GM19468 (cell line): ENCODE measurements around the gene MEX3D.

Source experiments
- ATAC-seq: cut with Tn5 transposase; IDR thresholded peaks from one replicate; pipeline ENCODE4 v1.9.1; 2021; ENCODE audit warnings: mild to moderate bottlenecking, moderate library complexity, moderate number of reproducible peaks; ENCODE audit not compliant: unreplicated experiment; ENCODE audit errors: extremely low read depth

The MEX3D gene

DNA sequence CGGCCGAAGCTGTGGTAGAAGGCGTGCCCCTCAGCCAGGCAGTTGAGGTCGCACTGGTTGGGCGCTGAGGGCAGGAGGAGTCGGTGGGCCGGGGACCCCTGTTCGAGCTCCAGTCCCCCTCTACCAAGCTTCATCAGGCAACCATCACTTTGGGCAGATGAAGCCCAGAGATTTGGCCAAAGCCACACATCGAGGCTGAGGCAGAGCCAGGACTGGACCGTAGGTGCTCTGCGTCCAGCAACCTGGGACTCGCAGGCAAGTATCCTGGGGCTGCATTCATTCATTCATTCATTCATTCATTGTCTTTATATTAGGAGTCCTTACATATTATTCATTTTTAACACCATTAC is 59.6 kb downstream of the MEX3D start:
- no peak for ATAC-seq

DNA sequence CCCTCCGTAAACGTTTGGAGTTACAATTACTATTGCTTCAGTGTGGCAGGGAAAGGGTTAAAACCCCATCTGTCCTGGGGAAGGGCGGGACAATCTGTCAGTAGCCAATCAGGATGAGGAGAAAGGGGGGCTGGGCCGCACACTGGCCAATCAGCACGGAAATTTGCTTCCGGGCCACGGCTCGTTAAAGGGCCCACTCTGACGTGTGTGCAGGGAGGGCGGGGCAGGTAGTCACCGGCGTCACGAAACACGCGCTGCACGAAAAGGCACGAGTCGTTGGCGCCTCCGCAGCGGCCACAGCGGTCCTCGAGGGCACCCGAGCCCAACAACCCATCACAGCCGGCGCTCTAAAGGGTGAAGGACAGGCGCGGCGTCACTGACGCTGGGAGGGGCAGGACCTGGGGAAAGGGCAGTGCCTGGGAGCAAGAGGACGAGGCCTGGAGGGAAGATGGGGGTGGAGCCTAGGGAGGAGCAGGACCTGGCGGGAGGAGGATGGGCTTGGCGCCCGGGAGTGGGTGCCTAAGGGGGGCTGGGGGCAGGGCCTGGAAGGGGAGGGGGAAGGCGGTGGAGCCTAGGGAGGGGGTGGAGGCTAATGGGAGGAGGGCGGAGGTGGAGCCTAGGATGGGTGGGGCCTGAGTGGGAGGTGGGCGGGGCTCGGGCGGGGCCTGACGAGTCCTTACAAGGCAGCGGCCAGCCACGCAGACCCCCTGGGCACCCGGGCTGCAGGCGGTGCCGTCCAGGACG is 60.2 kb downstream of the MEX3D start:
- no peak for ATAC-seq

DNA sequence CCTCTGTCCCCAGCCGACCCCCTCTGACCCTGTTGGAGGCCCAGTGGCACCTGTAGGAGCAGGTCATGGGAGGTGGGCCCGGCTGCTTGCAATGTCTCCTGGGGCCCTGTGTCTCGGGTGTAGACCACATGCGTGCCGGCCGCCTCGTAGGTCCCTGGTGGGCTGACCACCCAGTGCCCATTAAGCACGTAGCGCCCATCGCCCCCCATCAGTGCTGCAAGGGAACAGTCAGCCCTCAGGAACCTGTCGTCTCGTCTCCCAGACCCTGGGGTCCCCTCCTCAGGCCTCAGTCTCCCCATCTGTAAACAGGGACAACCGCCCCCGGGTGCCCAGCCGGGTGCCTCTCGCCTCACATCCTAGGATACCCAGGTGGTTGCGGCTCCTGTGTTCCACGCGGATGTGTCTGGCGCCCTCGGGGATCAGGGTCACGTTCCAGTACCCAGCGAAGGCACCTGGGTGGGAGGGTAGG is 60.9 kb downstream of the MEX3D start:
- ATAC-seq: no peak

DNA sequence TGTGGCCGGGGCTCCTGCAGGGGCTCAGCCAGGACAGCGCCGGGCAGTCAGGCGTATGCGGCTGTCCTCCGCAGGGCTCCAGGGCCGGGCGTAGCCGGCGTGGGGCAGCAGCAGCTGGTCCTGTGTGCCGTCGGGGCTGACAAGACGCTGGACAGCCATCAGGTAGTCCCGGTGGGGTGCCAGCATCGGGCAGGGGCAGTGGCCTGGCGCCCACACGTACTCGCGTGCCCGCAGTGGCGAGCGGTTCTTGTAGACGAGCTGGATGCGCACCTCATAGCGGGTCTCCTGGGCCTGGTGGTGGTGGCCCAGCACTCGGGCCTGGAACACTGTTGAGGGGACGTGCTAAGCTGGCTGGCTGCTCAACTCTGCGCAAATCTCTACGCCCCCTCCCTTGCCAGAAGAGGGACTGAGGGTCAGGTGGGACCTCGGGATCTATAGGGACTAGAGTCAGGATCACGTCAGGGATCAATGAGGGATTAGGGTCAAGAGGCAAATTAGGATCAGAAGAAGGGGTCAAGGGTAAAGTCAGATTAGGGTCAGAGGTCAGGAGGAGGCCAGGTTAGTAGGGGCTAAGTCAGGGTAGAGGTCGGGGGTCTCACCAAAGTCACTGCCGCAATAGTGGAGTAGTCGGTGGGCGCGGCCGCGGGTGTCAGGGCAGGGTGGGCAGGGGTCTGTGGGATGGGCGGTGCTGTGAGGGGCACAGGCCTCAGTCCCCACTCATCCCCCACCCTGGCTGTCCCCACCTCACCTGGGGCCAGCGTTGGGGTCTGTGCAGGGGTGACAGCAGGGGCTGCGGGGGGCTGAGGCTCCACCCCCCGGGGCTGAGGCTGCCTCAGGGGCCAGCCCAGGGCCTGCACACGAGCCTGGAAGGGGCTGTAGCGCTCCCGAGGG is 61.9 kb downstream of the MEX3D start:
- no peak for ATAC-seq

DNA sequence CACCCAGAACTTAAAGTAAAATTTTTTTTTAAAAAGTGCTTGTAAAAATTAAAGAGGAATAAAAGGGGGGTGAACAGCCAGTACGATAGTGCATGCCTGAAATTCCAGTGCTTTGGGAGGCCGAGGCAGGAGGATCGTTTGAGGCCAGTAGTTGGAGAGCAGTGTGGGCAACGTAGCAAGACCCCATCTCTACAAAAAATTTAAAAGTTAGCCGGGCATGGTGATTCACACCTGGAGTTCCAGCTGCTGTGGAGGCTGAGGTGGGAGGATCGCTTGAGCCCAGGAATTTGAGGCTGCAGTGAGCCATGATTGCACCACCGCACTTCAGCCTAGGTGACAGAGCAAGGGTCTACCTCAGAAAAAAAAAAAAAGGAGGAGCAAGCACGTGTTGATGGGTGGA is 63.1 kb downstream of the MEX3D start:
- no peak for ATAC-seq
